ENCODE results near the gene FOXE1. TPM values are rescaled to one million over a fixed set of nuclear protein-coding genes. Genes with fewer than 3 reads are reported as not detected.

FOXE1 gene
- total and polyA plus RNA-seq, 2 of the 13 experiments (the other 11 are each of a cell fraction or from before 2014, with no cell fraction given): not detected

DNA sequence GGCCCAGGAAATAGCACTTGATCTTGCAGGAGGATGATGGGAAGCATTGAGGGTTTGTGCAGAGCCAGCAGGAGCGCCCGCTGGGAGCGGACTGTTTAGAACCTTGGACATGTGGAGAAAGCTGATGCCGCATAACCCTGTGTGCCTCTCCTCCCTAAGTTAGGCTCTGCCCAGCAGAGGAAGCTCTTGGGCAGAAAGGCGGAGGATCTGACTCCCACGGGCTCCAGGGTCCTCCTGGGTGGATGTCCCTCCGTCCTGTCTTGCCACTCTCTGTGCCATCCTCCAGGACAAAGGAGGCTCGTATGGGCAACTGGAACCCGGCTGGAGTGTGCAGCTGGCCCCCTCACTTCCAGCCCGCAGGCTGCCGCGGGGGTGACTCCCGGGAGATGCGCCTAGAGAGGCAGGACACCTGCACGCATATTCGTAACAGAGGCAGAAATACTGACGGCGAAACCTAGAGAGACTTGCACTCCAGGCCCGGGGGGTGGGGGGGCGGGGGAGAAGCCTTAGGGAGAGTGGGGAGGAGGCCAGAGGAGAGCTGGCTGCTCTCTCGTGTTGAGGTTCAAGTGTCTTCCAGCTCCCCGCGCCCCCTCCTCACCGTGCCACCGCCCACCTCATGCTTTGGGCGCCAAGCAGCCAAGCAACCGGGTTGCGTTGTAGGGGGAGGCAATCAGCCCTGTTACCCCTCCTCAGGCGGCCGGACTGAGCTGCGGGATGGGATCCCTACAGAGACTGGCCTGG is 5.4 kb upstream of the FOXE1 start:
- H3K36me3 ChIP-seq (replicated peaks in 1 of 2; ENCODE audit: control insufficient read depth in 1 of 2, insufficient read depth in 2 of 2, low read length in 2 of 2): no peaks in the 10 kb centered on the region
- no peaks in the 10 kb centered on the region for H3K79me2 ChIP-seq (ENCODE audit: insufficient read depth, low read length)
- no peak overlapping the region for H3K4me3 ChIP-seq (replicated peaks in 1 of 3; ENCODE audit: insufficient read depth in 1 of 3, low read depth in 2 of 3, low read length in 3 of 3)
- in situ Hi-C loops (cut with HindIII; ENCODE audit: extremely low pct_ligation_motif_present, low pct_unique_long_range_greater_than_20kb): no loop called here
- BruUV-seq (replicated peaks): no TSS peak
- POLR2A ChIA-PET: no interaction called here
- H3K4me1 ChIP-seq (ENCODE audit: insufficient read depth, low read length): no peaks in the 10 kb centered on the region
- CTCF ChIA-PET (ENCODE audit: low intra/inter-chr PET ratio, low total read pairs): no interaction called here
- 43% methylated on average over 8 of the region's 31 CpGs for WGBS (ENCODE audit: low lambda C conversion rate)
- H3K27ac ChIP-seq (ENCODE audit: extremely low read length, insufficient read depth, low read length): no peak overlapping the region
- intact Hi-C loops (cut with micrococcal nuclease; ENCODE audit: unreplicated experiment): no loop called here
- DNase-seq (ENCODE audit: low spot score): no peak
- no peaks in the 10 kb centered on the region for H3K9me3 ChIP-seq (ENCODE audit: low read length)
- H4K20me1 ChIP-seq (ENCODE audit: insufficient read depth, low read length): no peaks in the 10 kb centered on the region
- H2AFZ ChIP-seq (ENCODE audit: low read length): no peak overlapping the region
- ATAC-seq: no peak; the same call in 2 of the 3 replicates
- peaks cover 6 to 61% of the 10 kb centered on the region in 2 experiments; a peak in 4 of 5 replicates for H3K27me3 ChIP-seq (ENCODE audit: control insufficient read depth in 1 of 2, insufficient read depth in 2 of 2, low read length in 2 of 2)
- no peak for FAIRE-seq
- no peak overlapping the region for H3K4me2 ChIP-seq (ENCODE audit: low read depth, low read length)
- H3K9ac ChIP-seq (ENCODE audit: insufficient read depth, low read depth, low read length): no peak overlapping the region
- no peak for TF ChIP-seq PHB2 (IDR thresholded peaks at IDR 0.05; ENCODE audit: partially characterized antibody)
- TF ChIP-seq RBFOX2 (IDR thresholded peaks at IDR 0.05; ENCODE audit: low read depth, low read length): no peak
- no peak for TF ChIP-seq NCOA5 (CRISPR knock-in tag; IDR thresholded peaks at IDR 0.05)
- TF ChIP-seq, protein P1, sequence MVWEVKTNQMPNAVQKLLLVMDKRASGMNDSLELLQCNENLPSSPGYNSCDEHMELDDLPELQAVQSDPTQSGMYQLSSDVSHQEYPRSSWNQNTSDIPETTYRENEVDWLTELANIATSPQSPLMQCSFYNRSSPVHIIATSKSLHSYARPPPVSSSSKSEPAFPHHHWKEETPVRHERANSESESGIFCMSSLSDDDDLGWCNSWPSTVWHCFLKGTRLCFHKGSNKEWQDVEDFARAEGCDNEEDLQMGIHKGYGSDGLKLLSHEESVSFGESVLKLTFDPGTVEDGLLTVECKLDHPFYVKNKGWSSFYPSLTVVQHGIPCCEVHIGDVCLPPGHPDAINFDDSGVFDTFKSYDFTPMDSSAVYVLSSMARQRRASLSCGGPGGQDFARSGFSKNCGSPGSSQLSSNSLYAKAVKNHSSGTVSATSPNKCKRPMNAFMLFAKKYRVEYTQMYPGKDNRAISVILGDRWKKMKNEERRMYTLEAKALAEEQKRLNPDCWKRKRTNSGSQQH (CRISPR knock-in tag; IDR thresholded peaks at IDR 0.05; ENCODE audit: low read depth): no peak
- TF ChIP-seq RFX3 (CRISPR knock-in tag; IDR thresholded peaks at IDR 0.05): no peak
- TF ChIP-seq ZNF607 (CRISPR knock-in tag; IDR thresholded peaks at IDR 0.05; ENCODE audit: borderline replicate concordance): no peak
- TF ChIP-seq TCF12 (IDR thresholded peaks at IDR 0.05): no peak
- no peak for TF ChIP-seq TCF12 (CRISPR knock-in tag; IDR thresholded peaks at IDR 0.05)
- TF ChIP-seq ZFP90 (CRISPR knock-in tag; IDR thresholded peaks at IDR 0.05; ENCODE audit: borderline replicate concordance): no peak
- TF ChIP-seq PRDM10 (CRISPR knock-in tag; IDR thresholded peaks at IDR 0.05; ENCODE audit: low read depth): no peak
- no peak for TF ChIP-seq MED8 (CRISPR knock-in tag; IDR thresholded peaks at IDR 0.05; ENCODE audit: insufficient replicate concordance)
- no peak for TF ChIP-seq JUND (CRISPR knock-in tag; IDR thresholded peaks at IDR 0.05)
